Mesothelial cell of epicardium (in vitro differentiated cells): Measurements from ENCODE around the gene IL1RAPL1. TPM values are rescaled to one million over a fixed set of nuclear protein-coding genes. Genes with fewer than 3 reads are reported as not detected.

ENCODE experiments used
- DNase-seq, 2 experiments: peaks; one replicate each; pipeline ENCODE4 v3.0.0; 2021; ENCODE audit warnings: low spot score in 2 of 2; ENCODE audit not compliant: unreplicated experiment in 2 of 2
- H3K27ac Mint-ChIP-seq: 2 replicates; pipeline ENCODE4 v1.8.0; 2021; ENCODE audit warnings: mixed read lengths
- H3K27me3 Mint-ChIP-seq: 2 replicates; pipeline ENCODE4 v1.8.0; 2021; ENCODE audit warnings: low read depth, mixed read lengths
- H3K36me3 Mint-ChIP-seq: 2 replicates; pipeline ENCODE4 v1.8.0; 2021; ENCODE audit warnings: mixed read lengths
- H3K4me1 Mint-ChIP-seq: 2 replicates; pipeline ENCODE4 v1.8.0; 2021; ENCODE audit warnings: mixed read lengths
- H3K4me3 Mint-ChIP-seq: 2 replicates; pipeline ENCODE4 v1.8.0; 2021; ENCODE audit warnings: mild to moderate bottlenecking, moderate library complexity, mixed read lengths
- H3K9me3 Mint-ChIP-seq: 2 replicates; pipeline ENCODE4 v1.8.0; 2021; ENCODE audit warnings: mixed read lengths
- CTCF ChIP-seq: fragments of 200-600 bp; sonication (generic); IDR thresholded peaks from one replicate; pipeline ENCODE4 v1.5.0; 2021; ENCODE audit warnings: antibody characterized with exemption; ENCODE audit not compliant: unreplicated experiment
- total RNA-seq: library from RNA; stranded (reverse); gene quantifications from 3 replicates; pipeline ENCODE4 v1.2.1, GENCODE V29; 2021

The IL1RAPL1 gene
- total RNA-seq, 1 donor from 2014 or later = 17.0 TPM

GRCh38 chrX:29434939-29435338 lies 847.7 kb downstream of the IL1RAPL1 start:
- no peak overlapping the region for H3K4me3 Mint-ChIP-seq
- no peak for TF ChIP-seq CTCF
- no peaks in the 10 kb centered on the region for H3K36me3 Mint-ChIP-seq
- H3K27ac Mint-ChIP-seq = no peak overlapping the region
- peaks cover 10% of the 10 kb centered on the region for H3K4me1 Mint-ChIP-seq
- H3K9me3 Mint-ChIP-seq = peaks cover 19% of the 10 kb centered on the region
- DNase-seq = no peak
- H3K27me3 Mint-ChIP-seq = no peaks in the 10 kb centered on the region

- DNase-seq = no peak
- H3K27ac Mint-ChIP-seq = no peak overlapping the region
- no peak overlapping the region for H3K4me3 Mint-ChIP-seq
- no peak for TF ChIP-seq CTCF
- H3K4me1 Mint-ChIP-seq = peaks cover 10% of the 10 kb centered on the region
- peaks cover 19% of the 10 kb centered on the region for H3K9me3 Mint-ChIP-seq
- H3K36me3 Mint-ChIP-seq = no peaks in the 10 kb centered on the region
- H3K27me3 Mint-ChIP-seq = no peaks in the 10 kb centered on the region
Measured at GRCh38 chrX:29435396-29435795, 848.1 kb downstream of the IL1RAPL1 start.

- Mint-ChIP-seq H3K27ac (no peak overlapping the region), H3K4me3 (no peak overlapping the region), H3K9me3 (no peaks in the 10 kb centered on the region), H3K27me3 (no peaks in the 10 kb centered on the region), H3K36me3 (no peaks in the 10 kb centered on the region), H3K4me1 (peaks cover 4% of the 10 kb centered on the region)
- DNase-seq = no peak
- no peak for TF ChIP-seq CTCF
Measured at GRCh38 chrX:29447867-29448266, 860.6 kb downstream of the IL1RAPL1 start.

- peaks cover 4% of the 10 kb centered on the region for H3K4me1 Mint-ChIP-seq
- no peaks in the 10 kb centered on the region for H3K27me3 Mint-ChIP-seq
- no peak for TF ChIP-seq CTCF
- no peak overlapping the region for H3K27ac Mint-ChIP-seq
- H3K36me3 Mint-ChIP-seq = no peaks in the 10 kb centered on the region
- DNase-seq = no peak
- no peak overlapping the region for H3K4me3 Mint-ChIP-seq
- H3K9me3 Mint-ChIP-seq = peaks cover 3% of the 10 kb centered on the region
Measured at GRCh38 chrX:29453333-29453732, 866.1 kb downstream of the IL1RAPL1 start.

- no peaks in the 10 kb centered on the region for H3K36me3 Mint-ChIP-seq
- TF ChIP-seq CTCF = no peak
- H3K4me3 Mint-ChIP-seq = no peak overlapping the region
- no peaks in the 10 kb centered on the region for H3K27me3 Mint-ChIP-seq
- H3K4me1 Mint-ChIP-seq = no peaks in the 10 kb centered on the region
- DNase-seq = no peak
- peaks cover 3% of the 10 kb centered on the region for H3K9me3 Mint-ChIP-seq
- H3K27ac Mint-ChIP-seq = no peak overlapping the region
Measured at GRCh38 chrX:29455702-29456101, 868.5 kb downstream of the IL1RAPL1 start.

- peaks cover 9% of the 10 kb centered on the region for H3K9me3 Mint-ChIP-seq
- peaks cover 13% of the 10 kb centered on the region for H3K4me1 Mint-ChIP-seq
- no peak overlapping the region for H3K27ac Mint-ChIP-seq
Measured at GRCh38 chrX:29461039-29461438, 873.8 kb downstream of the IL1RAPL1 start.

More at GRCh38 chrX:29461039-29461438, 873.8 kb downstream of the IL1RAPL1 start:
- Mint-ChIP-seq H3K36me3 (no peaks in the 10 kb centered on the region), H3K4me3 (no peak overlapping the region), H3K27me3 (no peaks in the 10 kb centered on the region)
- DNase-seq = no peak
- no peak for TF ChIP-seq CTCF
